ENCODE data around the gene LAP3.
A peak's percentile ranks its signal among the peaks of the same experiment; 100 is the strongest.
"Not testable (repeated sequence)": the region's sequence is repeated elsewhere in the genome, so short reads cannot be mapped to it uniquely, and the experiment has no call there.

LAP3 gene

GRCh38 chr4:17576932-17577664, at the start of gene LAP3:
Gene LAP3 (plus strand): TSS chr4:17577198. CDS start chr4:17577466, 268 bp downstream.
- peak; percentile 97 for DNase-seq

DNA sequence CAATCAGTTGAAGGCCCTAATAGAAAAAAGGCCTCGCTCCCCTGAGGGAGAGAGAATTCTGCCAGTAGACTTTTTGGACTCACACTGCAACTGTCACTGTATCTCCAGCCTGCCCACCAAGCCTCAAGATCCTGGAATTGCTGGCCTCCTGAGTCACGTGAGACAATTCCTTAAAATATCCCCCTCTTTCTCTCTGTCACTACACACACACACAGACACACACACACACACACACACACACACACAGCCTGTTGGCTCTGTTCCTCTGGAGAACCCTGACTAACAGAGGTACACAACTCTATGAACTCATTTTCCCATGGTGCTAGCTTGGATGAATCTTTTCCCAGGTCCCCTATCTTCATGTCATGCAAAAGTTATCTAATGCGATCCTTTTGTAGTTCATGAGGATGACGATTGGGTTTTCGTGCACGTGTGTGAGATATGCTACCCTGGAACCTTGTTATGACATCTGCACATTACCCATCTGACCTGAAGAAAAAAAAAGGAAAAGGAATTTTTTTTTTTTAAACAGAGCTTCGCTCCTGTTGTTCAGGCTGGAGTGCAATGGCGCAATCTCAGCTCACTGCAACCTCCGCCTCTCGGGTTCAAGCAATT, 48.3 kb upstream of the LAP3 start:
- DNase-seq = no peak

- no peak for DNase-seq
Observed at GRCh38 chr4:17531538-17532285, 45.3 kb upstream of the LAP3 start.

DNA sequence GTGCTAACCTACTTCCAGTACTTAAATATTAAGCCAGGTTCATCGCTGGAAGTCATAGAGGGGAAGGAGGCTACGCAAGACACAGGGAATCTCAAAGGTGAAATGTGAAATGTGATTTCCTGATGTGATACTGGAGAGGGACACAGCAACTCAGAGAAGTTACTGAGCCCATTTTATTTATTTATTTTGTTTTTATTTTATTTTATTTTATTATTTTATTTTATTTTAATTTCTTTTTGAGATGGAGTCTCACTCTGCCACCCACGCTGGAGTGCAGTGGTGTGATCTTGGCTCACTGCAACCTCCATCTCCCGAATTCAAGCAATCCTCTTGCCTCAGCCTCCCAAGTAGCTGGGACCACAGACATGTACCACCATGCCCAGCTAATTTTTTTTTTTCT, 42.3 kb upstream of the LAP3 start:
- DNase-seq = no peak

- DNase-seq = no peak
Observed at GRCh38 chr4:17535242-17535641, 41.8 kb upstream of the LAP3 start.

GRCh38 chr4:17535906-17536305, 41.1 kb upstream of the LAP3 start:
- DNase-seq = no peak

GRCh38 chr4:17537060-17537459, 39.9 kb upstream of the LAP3 start:
- not testable (repeated sequence) for DNase-seq

DNA sequence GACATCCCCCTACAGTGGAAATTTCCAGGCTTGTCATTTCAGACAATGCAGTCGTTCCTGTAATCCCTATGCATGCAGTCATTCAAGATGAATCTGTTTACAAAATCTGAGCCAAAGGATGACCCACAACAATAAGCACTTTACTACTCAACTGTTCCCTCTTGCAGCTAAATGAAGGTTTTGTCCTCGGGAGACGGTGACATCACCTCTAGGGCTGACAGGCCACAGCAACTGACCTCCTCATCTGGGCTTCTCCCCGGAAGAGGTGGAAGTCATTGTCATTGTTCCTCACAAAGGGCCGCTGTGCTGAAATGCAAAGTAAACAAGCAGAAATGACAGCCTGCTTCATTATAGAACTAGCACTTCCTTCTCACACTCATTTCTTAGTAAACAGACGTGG, 32.8 kb upstream of the LAP3 start:
- DNase-seq = no peak

DNA sequence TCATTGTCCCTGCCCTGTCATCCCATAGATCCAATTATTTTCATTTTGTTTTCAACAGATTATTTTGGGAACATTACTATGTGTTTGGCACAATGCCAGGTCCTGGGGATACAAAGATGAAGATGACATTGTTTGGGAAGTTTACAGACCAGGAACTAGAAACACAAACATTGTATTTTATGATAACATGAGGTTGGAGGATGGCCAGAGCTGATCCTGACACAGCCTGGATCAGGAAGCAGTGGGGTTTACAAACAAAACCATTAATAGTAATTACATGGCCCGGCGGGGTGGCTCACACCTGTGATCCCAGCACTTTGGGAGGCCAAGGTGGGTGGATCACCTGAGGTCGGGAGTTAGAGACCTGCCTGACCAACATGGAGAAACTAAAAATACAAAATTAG, 32.2 kb upstream of the LAP3 start:
- no peak for DNase-seq

DNA sequence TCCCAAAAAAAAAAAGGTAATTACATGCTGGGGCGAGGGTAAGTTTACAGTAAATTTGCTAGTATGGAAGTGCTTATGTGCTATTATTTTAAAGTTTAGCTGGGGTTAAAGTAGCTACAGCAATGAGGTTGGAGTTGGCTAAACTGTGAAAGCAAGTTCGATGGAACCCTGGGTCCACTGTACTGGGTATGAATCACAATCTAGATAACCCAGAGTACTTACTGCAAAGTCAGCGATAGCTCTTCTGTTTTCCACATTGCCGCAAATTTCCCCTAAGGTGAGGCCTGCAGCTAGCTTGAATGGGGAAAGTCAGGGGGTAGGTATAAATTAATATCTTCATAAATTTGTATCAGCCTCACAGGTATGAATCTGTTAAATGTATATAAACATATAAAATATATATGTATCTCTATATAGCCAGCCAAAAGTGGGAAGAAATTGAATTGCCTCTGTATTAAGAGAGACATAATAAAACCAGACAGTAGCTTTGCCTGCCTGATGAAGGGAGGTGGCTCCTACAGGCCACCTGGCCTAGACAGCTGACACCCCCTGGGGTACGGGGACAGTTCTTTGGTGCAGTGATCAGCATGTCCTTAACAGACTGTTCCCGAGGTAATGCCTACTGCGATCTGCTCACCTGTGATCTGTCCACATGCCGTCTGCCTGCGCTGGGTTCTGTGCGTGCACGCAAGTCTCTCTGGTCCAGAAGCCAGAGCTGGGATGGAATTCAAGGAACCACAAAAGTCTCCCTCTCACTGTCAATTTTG, 31.4 kb upstream of the LAP3 start:
- DNase-seq = no peak

DNA sequence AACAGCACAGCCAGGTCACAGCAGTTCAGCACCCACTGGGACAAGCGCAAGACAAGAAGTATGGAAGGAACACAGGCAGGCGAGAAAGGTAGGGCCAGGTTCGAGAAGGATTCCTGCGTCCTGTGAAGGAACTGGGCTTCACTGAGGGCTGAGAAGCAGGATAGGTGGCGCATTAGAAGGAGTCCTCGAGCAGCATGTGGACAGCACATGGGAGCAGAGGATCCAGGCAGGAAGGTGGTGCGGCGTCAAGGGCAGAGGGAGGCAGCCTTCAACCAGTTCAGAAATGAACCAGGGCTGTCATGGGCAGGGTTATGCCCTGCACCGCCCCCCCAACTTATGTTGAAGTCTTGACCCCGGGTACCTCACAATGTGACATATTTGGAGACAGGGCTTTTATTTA, 30.8 kb upstream of the LAP3 start:
- DNase-seq = no peak

- no peak for DNase-seq
Observed at GRCh38 chr4:17546678-17547077, 30.3 kb upstream of the LAP3 start.

DNA sequence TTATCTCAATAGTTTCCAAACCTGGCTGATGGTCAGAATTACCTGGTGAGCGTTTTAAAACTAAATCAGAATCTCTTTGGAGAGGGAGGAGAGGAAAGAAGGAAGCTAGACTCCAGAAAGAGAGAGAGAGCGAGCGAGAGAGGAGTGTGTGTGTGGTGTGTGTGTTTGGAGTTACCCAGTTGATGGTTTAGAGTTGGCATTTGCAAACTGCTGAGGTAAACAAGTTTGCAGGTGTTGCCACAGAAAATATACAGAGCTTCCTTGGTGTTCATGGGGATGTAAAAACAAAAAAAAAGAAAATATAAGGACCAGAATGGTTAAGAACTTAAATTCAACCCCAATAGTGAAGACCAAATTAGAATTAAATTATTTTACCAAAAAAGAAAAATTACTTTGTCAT, 26.4 kb upstream of the LAP3 start:
- no peak for DNase-seq

DNA sequence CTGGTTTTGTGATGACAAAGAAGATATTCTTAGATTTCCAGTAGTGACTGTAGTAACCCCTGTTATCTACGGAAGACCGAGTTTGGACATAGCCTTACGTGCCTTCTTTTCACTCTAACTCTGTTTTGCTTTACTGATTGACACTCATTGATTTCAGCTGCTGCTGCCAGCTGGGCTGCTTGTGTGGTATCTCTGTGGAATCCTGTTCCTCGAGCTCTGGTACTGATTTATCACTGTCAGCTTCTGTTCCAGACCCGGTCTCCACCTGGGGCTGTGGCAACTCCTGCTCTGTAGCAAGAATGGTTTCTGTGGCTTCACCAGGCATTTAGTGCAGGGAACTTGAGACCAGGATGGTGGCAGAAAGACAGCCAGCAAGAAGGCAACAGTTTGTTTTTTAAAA, 24.6 kb upstream of the LAP3 start:
- no peak for DNase-seq

DNA sequence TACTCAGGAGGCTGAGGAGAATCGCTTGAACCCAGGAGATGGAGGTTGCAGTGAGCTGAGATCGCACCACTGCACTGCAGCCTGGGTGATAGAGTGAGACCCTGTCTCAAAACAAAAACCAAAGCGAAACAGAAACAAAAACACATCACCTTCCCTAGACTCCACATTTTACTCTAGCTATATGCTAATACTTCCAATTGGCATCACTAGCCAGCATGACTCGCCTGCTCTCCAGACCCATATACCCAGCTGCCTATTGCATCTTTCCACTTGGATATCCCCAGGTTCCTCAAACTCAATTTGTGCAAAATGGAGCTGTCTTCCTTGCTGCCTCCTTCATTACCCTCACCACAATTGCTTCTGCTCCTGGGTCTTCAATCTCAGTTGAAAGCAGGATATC, 22.4 kb upstream of the LAP3 start:
- DNase-seq = no peak

DNA sequence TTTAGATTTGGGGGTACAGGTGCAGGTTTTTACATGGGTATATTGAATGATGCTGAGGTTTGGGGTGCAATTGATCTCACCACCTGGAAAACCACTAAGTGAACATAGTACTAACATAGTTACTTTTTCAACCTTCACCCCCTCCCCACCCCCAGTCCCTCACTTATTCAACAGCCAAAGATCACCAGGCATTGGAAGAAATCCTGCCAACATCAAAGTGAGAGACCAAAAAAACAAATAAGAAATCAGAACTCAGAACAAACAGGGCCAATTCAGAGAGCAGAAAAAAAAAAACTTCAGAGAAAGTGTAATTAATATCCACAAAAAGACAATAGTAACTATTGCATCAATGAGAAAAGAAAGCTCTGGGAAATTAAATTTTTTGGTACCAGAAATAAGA, 20.5 kb upstream of the LAP3 start:
- DNase-seq = no peak

- DNase-seq = no peak
Observed at GRCh38 chr4:17557880-17558279, 19.1 kb upstream of the LAP3 start.

- DNase-seq = no peak
Observed at GRCh38 chr4:17558941-17559708, 17.9 kb upstream of the LAP3 start.

- DNase-seq = no peak
Observed at GRCh38 chr4:17559709-17560048, 17.3 kb upstream of the LAP3 start.

DNA sequence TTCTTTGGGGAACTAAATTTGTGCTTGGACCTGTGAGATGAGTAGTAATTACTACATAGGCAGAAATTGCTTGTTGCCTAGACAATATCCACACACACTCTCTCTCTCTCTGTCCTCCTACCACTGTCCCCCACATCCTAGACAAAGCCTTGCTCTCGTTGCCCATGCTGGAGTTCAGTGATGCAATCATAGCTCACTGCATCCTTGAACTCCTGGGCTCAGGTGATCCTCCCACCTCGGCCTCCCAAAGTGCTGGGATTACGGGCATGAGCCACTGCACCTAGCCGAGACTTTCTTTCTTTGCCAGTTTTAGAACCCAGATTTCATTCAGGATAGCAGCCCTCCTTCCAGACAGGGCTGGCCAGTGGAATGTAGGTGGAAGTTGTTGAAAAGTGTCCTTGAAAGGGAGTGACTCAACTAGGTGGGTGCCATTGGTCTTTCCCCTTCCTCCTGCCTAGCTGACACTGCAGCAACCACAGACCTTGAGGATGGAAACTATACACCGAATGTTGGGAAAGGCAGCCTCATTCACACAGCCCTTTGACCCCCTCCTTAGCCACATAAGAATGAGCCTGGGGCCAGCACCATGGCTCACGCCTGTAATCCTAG, 16.8 kb upstream of the LAP3 start:
- no peak for DNase-seq

DNA sequence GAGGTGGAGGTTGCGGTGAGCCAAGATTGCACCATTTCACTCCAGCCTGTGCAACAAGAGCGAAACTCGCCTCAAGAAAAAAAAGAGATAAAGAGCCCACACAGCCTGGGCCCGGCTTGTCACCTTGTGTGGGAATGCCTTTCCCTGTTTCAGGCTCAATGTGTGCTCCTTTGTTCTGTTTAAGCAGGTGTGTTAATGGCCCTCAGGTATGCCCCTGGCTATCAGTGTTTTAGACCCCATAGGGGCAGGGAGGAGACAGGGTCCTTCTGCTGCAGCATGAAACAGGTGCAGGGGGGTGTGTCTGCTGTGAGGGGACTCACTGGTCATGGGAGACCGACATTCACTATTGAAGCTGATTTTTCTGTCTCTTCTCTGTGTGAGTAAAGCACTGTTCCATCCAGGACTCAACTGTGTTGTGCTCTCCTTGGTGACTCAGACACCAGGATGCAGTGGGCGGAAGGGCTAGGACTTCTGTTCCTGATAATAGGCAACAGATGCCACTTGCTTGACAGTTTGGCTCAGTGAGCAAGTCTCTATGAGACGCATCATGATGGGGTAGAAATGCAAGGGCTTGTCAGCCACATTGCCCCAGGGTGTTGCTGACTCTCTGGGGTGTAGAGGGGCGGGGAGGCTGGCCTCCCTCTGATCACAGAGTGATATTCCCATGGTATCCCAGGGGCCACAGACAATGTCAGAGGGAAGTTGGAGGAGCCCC, 15.6 kb upstream of the LAP3 start:
- DNase-seq = no peak

DNA sequence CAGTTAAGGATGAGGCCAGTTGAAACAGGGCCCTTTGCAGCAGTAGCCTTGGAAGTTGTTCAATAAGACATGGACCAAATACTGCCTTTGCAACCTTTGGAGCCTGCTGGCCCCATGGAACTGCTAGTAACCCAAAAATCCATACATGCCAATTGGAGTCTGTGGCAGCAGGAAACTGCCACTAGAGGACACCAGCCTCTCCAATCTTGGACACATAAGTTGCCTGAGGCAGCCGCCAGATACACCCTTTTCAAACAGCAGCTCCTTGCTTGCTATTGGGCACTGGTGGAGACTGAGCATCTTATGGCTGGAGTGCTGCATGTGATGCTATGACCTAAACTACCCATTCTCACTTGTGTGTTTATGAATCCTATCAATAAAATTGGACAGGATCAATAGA, 14.8 kb upstream of the LAP3 start:
- DNase-seq = no peak

Measured in CD4-positive, alpha-beta T cell treated with Interleukin-15 for 1 hour (primary cell).